HL-60 (cell line): Measurements from ENCODE around the gene CHTOP.

ENCODE experiments used
- DNase-seq, 2 experiments: peaks; one replicate each; pipeline ENCODE4 v3.0.0-alpha.2; 2010 to 2020; ENCODE audit warnings: low read depth in 1 of 2, low spot score in 1 of 2
- H3K27ac ChIP-seq: fragments of 250-450 bp; sonication (Bioruptor Pico); replicated peaks from 2 replicates; pipeline ENCODE4 v1.5.1; 2020; ENCODE audit warnings: mild to moderate bottlenecking, moderate library complexity
- H3K27me3 ChIP-seq: fragments of 250-450 bp; sonication (Bioruptor Pico); 2 replicates; pipeline ENCODE4 v1.5.1; 2021; ENCODE audit warnings: mild to moderate bottlenecking, moderate library complexity; ENCODE audit not compliant: insufficient read depth, poor library complexity, severe bottlenecking
- H3K4me3 ChIP-seq: replicated peaks from 2 replicates; pipeline ENCODE4 v1.5.1; 2011; ENCODE audit warnings: mild to moderate bottlenecking, control low read depth, low read length; ENCODE audit not compliant: insufficient read depth
- GABPA ChIP-seq: IDR thresholded peaks from 2 replicates; pipeline ENCODE4 v1.6.1; 2012; ENCODE audit warnings: low read depth
- POLR2AphosphoS5 ChIP-seq: IDR thresholded peaks from 2 replicates; pipeline ENCODE4 v1.6.1; 2012; ENCODE audit warnings: low read depth
- REST ChIP-seq: IDR thresholded peaks from 2 replicates; pipeline ENCODE4 v1.6.1; 2012; ENCODE audit warnings: low read depth; ENCODE audit not compliant: insufficient replicate concordance
- SPI1 ChIP-seq: IDR thresholded peaks from 2 replicates; pipeline ENCODE4 v1.6.1; 2012; ENCODE audit warnings: low read depth, mild to moderate bottlenecking, borderline replicate concordance
- TF ChIP-seq, protein P1 (sequence below): IDR thresholded peaks from one replicate; pipeline ENCODE4 v1.5.1; 2011; ENCODE audit warnings: low read length, control low read depth, inconsistent platforms; ENCODE audit not compliant: insufficient read depth

Gene CHTOP

DNA sequence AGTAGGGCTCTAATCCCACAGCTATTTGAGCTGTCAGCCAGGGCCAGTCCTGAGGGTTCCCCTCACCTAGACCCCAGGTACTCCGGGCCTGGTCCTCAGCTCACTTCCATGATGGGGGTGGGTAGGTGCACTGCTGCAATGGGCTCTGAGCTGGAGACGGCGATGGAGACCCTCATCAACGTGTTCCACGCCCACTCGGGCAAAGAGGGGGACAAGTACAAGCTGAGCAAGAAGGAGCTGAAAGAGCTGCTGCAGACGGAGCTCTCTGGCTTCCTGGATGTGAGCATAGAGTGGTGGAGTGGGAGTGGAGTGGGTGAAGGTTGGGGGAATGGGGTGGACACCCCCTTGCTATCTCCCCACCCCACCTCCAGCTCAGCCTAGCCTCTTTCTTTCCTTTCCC lies 3.5 kb upstream of the CHTOP start:
- no peak overlapping the region for H3K27ac ChIP-seq
- TF ChIP-seq, protein P1, sequence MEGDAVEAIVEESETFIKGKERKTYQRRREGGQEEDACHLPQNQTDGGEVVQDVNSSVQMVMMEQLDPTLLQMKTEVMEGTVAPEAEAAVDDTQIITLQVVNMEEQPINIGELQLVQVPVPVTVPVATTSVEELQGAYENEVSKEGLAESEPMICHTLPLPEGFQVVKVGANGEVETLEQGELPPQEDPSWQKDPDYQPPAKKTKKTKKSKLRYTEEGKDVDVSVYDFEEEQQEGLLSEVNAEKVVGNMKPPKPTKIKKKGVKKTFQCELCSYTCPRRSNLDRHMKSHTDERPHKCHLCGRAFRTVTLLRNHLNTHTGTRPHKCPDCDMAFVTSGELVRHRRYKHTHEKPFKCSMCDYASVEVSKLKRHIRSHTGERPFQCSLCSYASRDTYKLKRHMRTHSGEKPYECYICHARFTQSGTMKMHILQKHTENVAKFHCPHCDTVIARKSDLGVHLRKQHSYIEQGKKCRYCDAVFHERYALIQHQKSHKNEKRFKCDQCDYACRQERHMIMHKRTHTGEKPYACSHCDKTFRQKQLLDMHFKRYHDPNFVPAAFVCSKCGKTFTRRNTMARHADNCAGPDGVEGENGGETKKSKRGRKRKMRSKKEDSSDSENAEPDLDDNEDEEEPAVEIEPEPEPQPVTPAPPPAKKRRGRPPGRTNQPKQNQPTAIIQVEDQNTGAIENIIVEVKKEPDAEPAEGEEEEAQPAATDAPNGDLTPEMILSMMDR: no peak
- no peak for TF ChIP-seq GABPA
- no peak overlapping the region for H3K4me3 ChIP-seq
- no peaks in the 10 kb centered on the region for H3K27me3 ChIP-seq
- no peak for DNase-seq

- TF ChIP-seq SPI1: no peak
- TF ChIP-seq GABPA: no peak
- TF ChIP-seq POLR2AphosphoS5: no peak
- no peak for TF ChIP-seq REST
- Histone ChIP-seq H3K27me3 (no peaks in the 10 kb centered on the region), H3K27ac (no peak overlapping the region), H3K4me3 (no peak overlapping the region)
- no peak for DNase-seq
Observed at GRCh38 chr1:153631047-153632022, 2.5 kb upstream of the CHTOP start.

GRCh38 chr1:153633161-153633753 lies 609 bp upstream of the CHTOP start:
- TF ChIP-seq, protein P1: no peak
- TF ChIP-seq GABPA (no peak), POLR2AphosphoS5 (no peak), SPI1 (no peak), REST (no peak)
- no peak for DNase-seq
- H3K27ac ChIP-seq: no peak overlapping the region
- no peaks in the 10 kb centered on the region for H3K27me3 ChIP-seq
- peak overlapping the region; percentile 16 for H3K4me3 ChIP-seq

- TF ChIP-seq, protein P1: no peak
- no peak for TF ChIP-seq GABPA
- no peak for TF ChIP-seq SPI1
- no peak for TF ChIP-seq POLR2AphosphoS5
- TF ChIP-seq REST: no peak
- no peak for DNase-seq
- H3K27ac ChIP-seq: no peak overlapping the region
- peak overlapping the region; percentile 51; the same call in 1 of the 2 replicates for H3K4me3 ChIP-seq
- no peaks in the 10 kb centered on the region for H3K27me3 ChIP-seq
Observed at GRCh38 chr1:153635872-153636271, 2.0 kb downstream of the CHTOP start.
